Stimulated activated naive CD8-positive, alpha-beta T cell treated with anti-CD3 and anti-CD28 coated beads, Interleukin-15, amount 100 ng/mL, for 72 hours (primary cell): Measurements from ENCODE around the gene HS6ST2.

Experiments
- ATAC-seq: fragments of 150-1000 bp; cut with Tn5 transposase; 2 replicates; pipeline ENCODE4 v1.10.0; 2021; ENCODE audit warnings: mild to moderate bottlenecking, moderate library complexity
- DNase-seq, 2 donors: peaks; one replicate each; pipeline ENCODE4 v3.0.0; 2021 to 2022
- H3K27ac Mint-ChIP-seq, 2 donors: one replicate each; pipeline ENCODE4 v1.8.0; 2022; ENCODE audit warnings: mild to moderate bottlenecking in 2 of 2, mixed read lengths in 2 of 2, moderate library complexity in 2 of 2
- H3K27me3 Mint-ChIP-seq: one replicate; pipeline ENCODE4 v1.8.0; 2022; ENCODE audit warnings: mixed read lengths
- H3K4me1 Mint-ChIP-seq: one replicate; pipeline ENCODE4 v1.8.0; 2022; ENCODE audit warnings: mild to moderate bottlenecking, mixed read lengths
- H3K4me3 Mint-ChIP-seq, 2 donors: one replicate each; pipeline ENCODE4 v1.8.0; 2022; ENCODE audit warnings: mild to moderate bottlenecking in 2 of 2, mixed read lengths in 2 of 2, moderate library complexity in 1 of 2
- H3K9me3 Mint-ChIP-seq, 2 donors: one replicate each; pipeline ENCODE4 v1.8.0; 2022; ENCODE audit warnings: mixed read lengths in 2 of 2

The HS6ST2 gene

GRCh38 chrX:132728296-132728695, 230.1 kb downstream of the HS6ST2 start:
- Mint-ChIP-seq H3K9me3 (no peaks in the 10 kb centered on the region), H3K4me3 (no peak overlapping the region), H3K27me3 (no peaks in the 10 kb centered on the region), H3K4me1 (no peaks in the 10 kb centered on the region), H3K27ac (no peak overlapping the region)
- DNase-seq (no peak), ATAC-seq (no peak)

- H3K9me3 Mint-ChIP-seq = peaks cover 0 to 7% of the 10 kb centered on the region in 2 donors
- ATAC-seq (no peak), DNase-seq (no peak)
- H3K27me3 Mint-ChIP-seq = no peaks in the 10 kb centered on the region
- H3K27ac Mint-ChIP-seq = no peak overlapping the region
- no peak overlapping the region for H3K4me3 Mint-ChIP-seq
- no peaks in the 10 kb centered on the region for H3K4me1 Mint-ChIP-seq
Measured at GRCh38 chrX:132718431-132718958, 239.9 kb downstream of the HS6ST2 start.

- no peak for DNase-seq
- Mint-ChIP-seq H3K9me3 (peaks cover 0 to 7% of the 10 kb centered on the region in 2 donors), H3K4me3 (no peak overlapping the region), H3K27ac (no peak overlapping the region), H3K27me3 (no peaks in the 10 kb centered on the region), H3K4me1 (no peaks in the 10 kb centered on the region)
- ATAC-seq = no peak
Measured at GRCh38 chrX:132716006-132716405, 242.4 kb downstream of the HS6ST2 start.

GRCh38 chrX:132714913-132715312, 243.5 kb downstream of the HS6ST2 start:
- DNase-seq (no peak), ATAC-seq (no peak)
- Mint-ChIP-seq H3K9me3 (no peaks in the 10 kb centered on the region), H3K27me3 (no peaks in the 10 kb centered on the region), H3K4me1 (no peaks in the 10 kb centered on the region), H3K4me3 (no peak overlapping the region), H3K27ac (no peak overlapping the region)

GRCh38 chrX:132712350-132712749, 246.1 kb downstream of the HS6ST2 start:
- ATAC-seq (no peak), DNase-seq (no peak)
- Mint-ChIP-seq H3K27ac (no peak overlapping the region), H3K4me1 (no peaks in the 10 kb centered on the region), H3K9me3 (no peaks in the 10 kb centered on the region), H3K4me3 (no peak overlapping the region), H3K27me3 (no peaks in the 10 kb centered on the region)

GRCh38 chrX:132710656-132711155, 247.7 kb downstream of the HS6ST2 start:
- Mint-ChIP-seq H3K27me3 (no peaks in the 10 kb centered on the region), H3K4me3 (no peak overlapping the region), H3K27ac (no peak overlapping the region), H3K4me1 (no peaks in the 10 kb centered on the region), H3K9me3 (no peaks in the 10 kb centered on the region)
- DNase-seq = no peak
- no peak for ATAC-seq

- Mint-ChIP-seq H3K4me3 (no peak overlapping the region), H3K9me3 (no peaks in the 10 kb centered on the region), H3K4me1 (no peaks in the 10 kb centered on the region), H3K27me3 (no peaks in the 10 kb centered on the region), H3K27ac (no peak overlapping the region)
- ATAC-seq (no peak), DNase-seq (no peak)
Measured at GRCh38 chrX:132708529-132708928, 249.9 kb downstream of the HS6ST2 start.

GRCh38 chrX:132704769-132705168, 253.7 kb downstream of the HS6ST2 start:
- H3K9me3 Mint-ChIP-seq = no peaks in the 10 kb centered on the region
- H3K4me1 Mint-ChIP-seq = no peaks in the 10 kb centered on the region
- peak overlapping the region in 1 of 2 donors; percentile 72 for H3K27ac Mint-ChIP-seq
- no peak for ATAC-seq
- DNase-seq = no peak
- no peak overlapping the region for H3K4me3 Mint-ChIP-seq
- no peaks in the 10 kb centered on the region for H3K27me3 Mint-ChIP-seq

- DNase-seq = no peak
- no peak overlapping the region for H3K4me3 Mint-ChIP-seq
- H3K27me3 Mint-ChIP-seq = peaks cover 22% of the 10 kb centered on the region
- no peaks in the 10 kb centered on the region for H3K4me1 Mint-ChIP-seq
- no peak overlapping the region for H3K27ac Mint-ChIP-seq
- no peaks in the 10 kb centered on the region for H3K9me3 Mint-ChIP-seq
- no peak for ATAC-seq
Measured at GRCh38 chrX:132694382-132694781, 264.0 kb downstream of the HS6ST2 start.

GRCh38 chrX:132692526-132692925, 265.9 kb downstream of the HS6ST2 start:
- Mint-ChIP-seq H3K4me1 (no peaks in the 10 kb centered on the region), H3K27ac (no peak overlapping the region), H3K27me3 (peaks cover 22% of the 10 kb centered on the region), H3K9me3 (no peaks in the 10 kb centered on the region), H3K4me3 (no peak overlapping the region)
- no peak for ATAC-seq
- DNase-seq = no peak

GRCh38 chrX:132692066-132692465, 266.4 kb downstream of the HS6ST2 start:
- DNase-seq = no peak
- H3K9me3 Mint-ChIP-seq = no peaks in the 10 kb centered on the region
- no peaks in the 10 kb centered on the region for H3K4me1 Mint-ChIP-seq
- peaks cover 22% of the 10 kb centered on the region for H3K27me3 Mint-ChIP-seq
- no peak for ATAC-seq
- no peak overlapping the region for H3K4me3 Mint-ChIP-seq
- no peak overlapping the region for H3K27ac Mint-ChIP-seq

- Mint-ChIP-seq H3K4me1 (no peaks in the 10 kb centered on the region), H3K9me3 (no peaks in the 10 kb centered on the region), H3K4me3 (no peak overlapping the region), H3K27me3 (peaks cover 22% of the 10 kb centered on the region), H3K27ac (no peak overlapping the region)
- no peak for ATAC-seq
- DNase-seq = no peak
Measured at GRCh38 chrX:132689612-132690563, 268.5 kb downstream of the HS6ST2 start.

GRCh38 chrX:132685276-132685675, 273.2 kb downstream of the HS6ST2 start:
- Mint-ChIP-seq H3K4me3 (no peak overlapping the region), H3K4me1 (no peaks in the 10 kb centered on the region), H3K9me3 (peaks cover 0 to 4% of the 10 kb centered on the region in 2 donors), H3K27me3 (peaks cover 2% of the 10 kb centered on the region), H3K27ac (no peak overlapping the region)
- DNase-seq (no peak), ATAC-seq (no peak)

- Mint-ChIP-seq H3K4me1 (no peaks in the 10 kb centered on the region), H3K27me3 (no peaks in the 10 kb centered on the region), H3K9me3 (peaks cover 6 to 20% of the 10 kb centered on the region in 2 donors), H3K27ac (no peak overlapping the region), H3K4me3 (no peak overlapping the region)
- DNase-seq = no peak
- ATAC-seq = peak; percentile 35
Measured at GRCh38 chrX:132677233-132677716, 281.2 kb downstream of the HS6ST2 start.

GRCh38 chrX:132676561-132677186, 281.8 kb downstream of the HS6ST2 start:
- DNase-seq (no peak), ATAC-seq (no peak)
- Mint-ChIP-seq H3K4me1 (no peaks in the 10 kb centered on the region), H3K9me3 (peaks cover 6 to 20% of the 10 kb centered on the region in 2 donors), H3K4me3 (no peak overlapping the region), H3K27ac (no peak overlapping the region), H3K27me3 (no peaks in the 10 kb centered on the region)

GRCh38 chrX:132676102-132676501, 282.3 kb downstream of the HS6ST2 start:
- H3K27ac Mint-ChIP-seq = no peak overlapping the region
- H3K4me1 Mint-ChIP-seq = no peaks in the 10 kb centered on the region
- DNase-seq (no peak), ATAC-seq (no peak)
- H3K9me3 Mint-ChIP-seq = peaks cover 6 to 20% of the 10 kb centered on the region in 2 donors
- no peaks in the 10 kb centered on the region for H3K27me3 Mint-ChIP-seq
- H3K4me3 Mint-ChIP-seq = no peak overlapping the region
